ENCODE results near the gene ALDH9A1. TPM values are rescaled to one million over a fixed set of nuclear protein-coding genes. Genes with fewer than 3 reads are reported as not detected.

Gene ALDH9A1
- total and polyA plus RNA-seq, 2 of the 8 experiments (the other 6 are each of a cell fraction or from before 2014, with no cell fraction given), result 57.6 to 63.8 TPM

- no peak overlapping the region for H2AK5ac ChIP-seq (ENCODE audit: low read depth, low read length)
- H3K4me1 ChIP-seq (replicated peaks in 1 of 4; ENCODE audit: control insufficient read depth in 3 of 4, insufficient read depth in 4 of 4, low read length in 3 of 4), result peaks cover 3 to 17% (median 4%) of the 10 kb centered on the region in 4 experiments; a peak in 4 of 7 replicates
- no peak overlapping the region for H2BK120ac ChIP-seq (replicated peaks; ENCODE audit: low read depth, low read length)
- POLR2A ChIA-PET (ENCODE audit: partially characterized antibody), result no interaction called here
- CTCF ChIA-PET (ENCODE audit: partially characterized antibody), result interaction anchor here (0.6 to 4.7 kb wide), 9 partner anchors 9 to 1179 kb away, joined by 3 to 18 read pairs (median 5); no protein-coding TSS in a partner anchor
- H3K4me3 ChIP-seq (ENCODE audit: extremely low read depth in 1 of 4, insufficient read depth in 2 of 4, low read depth in 3 of 4, low read length in 4 of 4), result no peak overlapping the region
- H3K4me2 ChIP-seq (ENCODE audit: insufficient read depth in 1 of 2, low read depth in 2 of 2, low read length in 2 of 2), result no peak overlapping the region
- no peak overlapping the region for H2AFZ ChIP-seq (ENCODE audit: low read length)
- FAIRE-seq, result no peak
- H3K27ac ChIP-seq (ENCODE audit: low read depth, low read length), result no peak overlapping the region
- no peak overlapping the region for H3K14ac ChIP-seq (ENCODE audit: insufficient read length)
- no peak overlapping the region for H3K23ac ChIP-seq (ENCODE audit: insufficient read length)
- H3K79me2 ChIP-seq (ENCODE audit: control insufficient read depth in 1 of 2, insufficient read depth in 2 of 2, low read length in 2 of 2), result peaks cover 0 to 36% of the 10 kb centered on the region in 2 experiments; a peak in 2 of 4 replicates
- no peaks in the 10 kb centered on the region for H4K20me1 ChIP-seq (replicated peaks in 1 of 2; ENCODE audit: control insufficient read depth in 1 of 2, insufficient read depth in 2 of 2, low read length in 2 of 2)
- H2BK12ac ChIP-seq (ENCODE audit: low read depth, low read length), result no peak overlapping the region
- no peak overlapping the region for H3K9ac ChIP-seq (replicated peaks in 1 of 4; ENCODE audit: extremely low read depth in 1 of 4, low read depth in 3 of 4, low read length in 3 of 4)
- H3K79me1 ChIP-seq (ENCODE audit: low read depth, low read length), result no peaks in the 10 kb centered on the region; the same call in 1 of the 2 replicates
- no peaks in the 10 kb centered on the region for H3K9me3 ChIP-seq (ENCODE audit: insufficient read depth in 2 of 2, low read depth in 1 of 2, low read length in 1 of 2)
- no peak overlapping the region for H3K18ac ChIP-seq (ENCODE audit: extremely low read depth, low read length)
- no peak overlapping the region for H4K8ac ChIP-seq (ENCODE audit: extremely low read depth, insufficient read depth, low read length)
- H3K36me3 ChIP-seq (ENCODE audit: control insufficient read depth in 2 of 4, insufficient read depth in 4 of 4, low read length in 3 of 4), result no peaks in the 10 kb centered on the region; a peak in 1 of 8 replicates
- H3K23me2 ChIP-seq (ENCODE audit: low read depth, low read length), result no peaks in the 10 kb centered on the region
- H3K56ac ChIP-seq (replicated peaks; ENCODE audit: insufficient read length, low read depth, low read length), result no peak overlapping the region
- H4K91ac ChIP-seq (replicated peaks; ENCODE audit: insufficient read length, low read length), result no peak overlapping the region
- DNase-seq (ENCODE audit: low read depth in 1 of 2, low spot score in 2 of 2), result no peak
- WGBS, 2 experiments (ENCODE audit: extremely low coverage in 1 of 2, insufficient coverage in 1 of 2, insufficient read length in 1 of 2, insufficient replicate concordance in 2 of 2, low coverage in 1 of 2, low lambda C conversion rate in 2 of 2, missing lambda C conversion rate in 1 of 2), result 70% methylated on average over 1 of the region's 1 CpG; no CpG with 5 or more reads in 1 of the 2 experiments
- H3K27me3 ChIP-seq (replicated peaks in 1 of 4; ENCODE audit: control insufficient read depth in 3 of 4, extremely low read depth in 1 of 4, insufficient read depth in 3 of 4, low read length in 3 of 4), result no peaks in the 10 kb centered on the region
- no peak overlapping the region for H2BK5ac ChIP-seq (ENCODE audit: low read depth, low read length)
- H2BK15ac ChIP-seq (ENCODE audit: low read length), result no peak overlapping the region
- TF ChIP-seq NANOG (IDR thresholded peaks at IDR 0.05; ENCODE audit: insufficient read depth, low read depth, low read length, poor library complexity, severe bottlenecking) (no peak), RBBP5 (IDR thresholded peaks at IDR 0.05; ENCODE audit: borderline replicate concordance, low read depth, low read length) (no peak), HDAC6 (IDR thresholded peaks at IDR 0.05; ENCODE audit: low read depth, low read length) (no peak), SIRT6 (IDR thresholded peaks at IDR 0.05; ENCODE audit: low read length) (no peak), SIX5 (IDR thresholded peaks at IDR 0.05; ENCODE audit: low read depth, low read length) (no peak), E2F6 (IDR thresholded peaks at IDR 0.05) (no peak), GTF2F1 (IDR thresholded peaks at IDR 0.05; ENCODE audit: borderline replicate concordance, low read depth, low read length) (no peak)
- no peak overlapping the region for H3K4ac ChIP-seq (replicated peaks; ENCODE audit: insufficient read length, low read depth, low read length)
- H4K5ac ChIP-seq (ENCODE audit: insufficient read length, low read depth, low read length), result no peak overlapping the region
- H2BK20ac ChIP-seq (ENCODE audit: low read length), result no peak overlapping the region
These were observed 60.9 kb downstream of the ALDH9A1 start for GRCh38 chr1:165637427-165637826.

All from H1 (cell line).